SKM-1 treated with dmso at 0.1 percent for 144 hours (cell line): ENCODE data around the gene KRTAP21-3.

ENCODE experiments used
- DNase-seq: peaks from one replicate; lab custom pipeline; 2025; ENCODE audit not compliant: unreplicated experiment; lab: John Stamatoyannopoulos, UW

KRTAP21-3 gene

DNA sequence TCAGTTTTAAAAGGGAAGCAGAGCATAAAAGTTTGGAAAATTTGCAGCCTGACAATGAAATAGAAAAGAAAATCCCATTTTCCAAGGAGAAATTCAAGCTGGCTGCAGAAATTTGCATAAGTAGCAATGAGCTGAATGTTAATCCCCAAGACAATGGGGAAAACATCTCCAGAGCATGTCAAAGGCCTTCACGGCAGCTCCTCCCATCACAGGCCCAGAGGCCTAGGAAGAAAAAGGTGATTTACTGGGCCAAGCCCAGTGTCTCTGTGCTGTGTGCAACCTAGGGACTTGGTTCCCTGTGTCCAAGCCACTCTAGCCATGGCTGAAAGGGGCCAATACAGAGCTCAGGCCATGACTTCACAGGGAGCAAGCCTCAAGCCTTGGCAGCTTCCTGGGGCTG, 49.8 kb downstream of the KRTAP21-3 start:
- no peak for DNase-seq
